Femur (tissue), 1 donor: ENCODE measurements around the gene SBK3.
"Not testable (repeated sequence)": the region's sequence is repeated elsewhere in the genome, so short reads cannot be mapped to it uniquely, and the experiment has no call there.

Experiments
- DNase-seq: peaks from one replicate; pipeline ENCODE4 v3.0.0-alpha.2; 2017

Gene SBK3

GRCh38 chr19:55545443-55545842, at the start of gene SBK3:
Gene SBK3, minus strand, starts transcription at chr19:55545543. Its CDS starts 0 bp downstream, at chr19:55545543.
- DNase-seq, result no peak

DNA sequence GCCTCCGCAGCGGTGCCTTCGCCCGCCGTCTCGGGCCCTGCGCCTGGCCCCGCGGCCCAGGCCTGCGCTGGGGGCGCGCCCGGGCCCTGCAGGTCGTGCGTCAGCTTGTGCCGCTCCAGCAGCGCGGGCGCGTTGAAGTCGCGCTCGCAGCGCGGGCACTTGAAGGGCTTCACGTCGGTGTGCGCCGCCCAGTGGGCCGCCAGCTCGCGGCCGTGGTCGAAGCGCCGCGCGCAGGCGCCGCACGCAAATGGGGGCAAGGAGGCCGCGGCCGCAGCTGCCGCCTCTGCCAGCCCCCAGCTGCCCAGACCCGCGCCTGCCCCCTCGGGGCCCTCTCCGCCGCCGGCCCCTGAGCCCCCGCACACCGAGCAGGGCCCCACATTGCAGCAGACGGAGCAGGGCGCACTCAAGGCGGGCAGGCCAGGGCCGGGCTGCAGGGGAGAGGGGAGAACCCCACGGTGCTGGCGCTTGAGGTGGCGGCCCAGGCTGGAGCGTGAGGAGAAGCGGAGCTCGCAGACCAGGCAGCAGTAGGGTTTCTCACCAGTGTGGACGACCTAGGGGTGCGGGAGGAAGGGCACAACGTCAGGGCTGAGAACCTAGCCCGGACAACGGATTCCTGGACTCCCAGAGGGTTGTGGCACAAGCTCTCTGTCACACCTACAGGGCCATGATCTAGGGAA, 47.9 kb upstream of the SBK3 start:
- no peak for DNase-seq

GRCh38 chr19:55592391-55593090, 47.2 kb upstream of the SBK3 start:
- no peak for DNase-seq

- no peak for DNase-seq
Observed at GRCh38 chr19:55591555-55591954, 46.2 kb upstream of the SBK3 start.

- DNase-seq, result no peak
Observed at GRCh38 chr19:55590617-55591016, 45.3 kb upstream of the SBK3 start.

GRCh38 chr19:55590109-55590508, 44.8 kb upstream of the SBK3 start:
- no peak for DNase-seq

GRCh38 chr19:55588738-55589137, 43.4 kb upstream of the SBK3 start:
- DNase-seq, result no peak

DNA sequence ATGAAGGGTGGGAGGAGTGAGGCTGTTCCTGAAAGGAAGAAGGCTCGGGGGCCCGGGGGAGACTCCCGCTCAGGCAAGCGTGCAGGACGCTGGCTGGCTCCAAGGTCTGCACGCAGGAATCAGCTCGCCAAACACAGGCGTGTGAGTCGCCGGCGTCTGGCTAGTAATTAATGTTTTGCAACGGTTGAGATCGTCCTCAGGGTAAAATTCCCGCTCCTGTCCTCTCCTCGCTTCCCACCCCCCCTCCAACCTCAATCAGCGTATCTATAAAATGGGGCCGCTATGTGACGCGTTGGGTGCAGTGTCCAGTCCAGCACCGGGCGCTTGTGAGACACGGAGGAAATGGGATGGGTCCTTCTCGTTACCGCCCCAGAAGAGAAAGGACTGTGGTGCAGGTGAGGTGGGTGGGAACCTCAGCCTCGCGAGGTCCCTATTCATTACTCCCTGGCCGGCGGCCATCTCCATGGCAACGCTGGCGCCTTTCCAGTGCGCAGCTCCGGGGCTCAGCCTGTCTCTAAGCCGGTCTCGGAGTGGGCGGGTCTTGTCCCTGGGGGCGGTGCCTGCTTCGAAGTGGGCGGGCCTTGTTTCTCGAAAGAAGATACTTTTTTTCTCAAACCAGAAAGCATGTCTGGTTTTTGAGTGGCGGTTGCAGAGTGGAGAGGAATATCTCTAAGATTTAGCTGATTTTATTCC, 41.8 kb upstream of the SBK3 start:
- peak; percentile 95 for DNase-seq

GRCh38 chr19:55585658-55586339, 40.5 kb upstream of the SBK3 start:
- peak; percentile 92 for DNase-seq

DNA sequence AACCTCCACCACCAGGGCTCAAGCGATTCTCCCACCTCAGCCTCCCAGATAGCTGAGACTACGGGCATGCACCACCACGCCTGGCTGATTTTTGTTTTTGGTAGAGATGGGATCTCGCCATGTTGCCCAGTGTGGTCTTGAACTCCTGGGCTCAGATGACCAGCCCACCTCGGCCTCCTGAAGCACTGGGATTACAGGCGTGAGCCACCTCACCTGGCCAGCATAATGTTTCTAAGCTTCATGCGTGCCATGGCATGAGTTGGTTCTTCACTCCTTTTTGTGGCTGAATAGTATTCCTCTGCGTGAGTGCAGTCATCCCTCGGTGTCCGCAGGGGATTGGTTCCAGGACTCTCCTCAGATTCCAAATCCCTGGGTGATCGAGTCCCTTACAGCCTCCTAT, 39.5 kb upstream of the SBK3 start:
- DNase-seq, result no peak

DNA sequence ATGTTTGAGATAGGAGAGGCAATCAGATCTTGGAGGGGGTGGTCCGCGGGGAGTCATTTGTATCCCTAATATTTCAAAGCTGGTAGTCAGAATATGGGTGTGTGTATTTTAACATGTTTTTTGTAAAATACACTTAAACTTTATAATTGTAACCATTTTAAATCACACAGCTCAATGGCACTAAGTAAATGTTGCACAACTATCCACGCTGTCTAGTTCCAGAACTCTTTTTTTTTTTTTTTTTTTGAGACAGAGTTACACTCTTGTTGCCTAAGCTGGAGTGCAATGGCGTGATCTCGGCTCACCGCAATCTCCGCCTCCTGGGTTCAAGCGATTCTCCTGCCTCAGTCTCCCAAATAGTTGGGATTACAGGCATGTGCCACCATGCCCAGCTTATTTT, 38.6 kb upstream of the SBK3 start:
- DNase-seq, result not testable (repeated sequence)

- DNase-seq, result not testable (repeated sequence)
Observed at GRCh38 chr19:55582284-55582683, 36.9 kb upstream of the SBK3 start.

DNA sequence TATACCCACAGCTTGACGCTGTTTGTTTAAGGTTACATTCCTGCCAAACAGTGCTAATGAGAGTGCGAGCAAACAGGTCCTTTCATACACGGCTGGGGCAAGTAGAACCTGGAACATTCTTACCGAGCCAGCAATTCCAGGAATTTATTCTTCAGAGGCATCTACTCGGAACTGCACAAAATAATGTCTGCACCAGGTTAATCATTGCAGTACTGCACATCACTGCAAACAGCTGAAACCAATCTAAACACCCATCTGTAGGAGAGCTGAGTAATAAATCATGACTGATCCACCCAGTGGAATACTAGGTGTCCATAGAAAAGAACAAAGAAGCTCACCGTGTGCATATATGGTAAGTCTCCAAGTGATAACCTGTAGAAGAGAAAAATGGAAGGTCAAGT, 36.5 kb upstream of the SBK3 start:
- no peak for DNase-seq

GRCh38 chr19:55581145-55581822, 35.9 kb upstream of the SBK3 start:
- no peak for DNase-seq

- DNase-seq, result peak; percentile 92
Observed at GRCh38 chr19:55580628-55581144, 35.3 kb upstream of the SBK3 start, which contains the start of gene ZNF579. Gene ZNF579, minus strand, starts transcription at chr19:55580848. Its CDS starts 1,209 bp downstream, at chr19:55579639.

DNA sequence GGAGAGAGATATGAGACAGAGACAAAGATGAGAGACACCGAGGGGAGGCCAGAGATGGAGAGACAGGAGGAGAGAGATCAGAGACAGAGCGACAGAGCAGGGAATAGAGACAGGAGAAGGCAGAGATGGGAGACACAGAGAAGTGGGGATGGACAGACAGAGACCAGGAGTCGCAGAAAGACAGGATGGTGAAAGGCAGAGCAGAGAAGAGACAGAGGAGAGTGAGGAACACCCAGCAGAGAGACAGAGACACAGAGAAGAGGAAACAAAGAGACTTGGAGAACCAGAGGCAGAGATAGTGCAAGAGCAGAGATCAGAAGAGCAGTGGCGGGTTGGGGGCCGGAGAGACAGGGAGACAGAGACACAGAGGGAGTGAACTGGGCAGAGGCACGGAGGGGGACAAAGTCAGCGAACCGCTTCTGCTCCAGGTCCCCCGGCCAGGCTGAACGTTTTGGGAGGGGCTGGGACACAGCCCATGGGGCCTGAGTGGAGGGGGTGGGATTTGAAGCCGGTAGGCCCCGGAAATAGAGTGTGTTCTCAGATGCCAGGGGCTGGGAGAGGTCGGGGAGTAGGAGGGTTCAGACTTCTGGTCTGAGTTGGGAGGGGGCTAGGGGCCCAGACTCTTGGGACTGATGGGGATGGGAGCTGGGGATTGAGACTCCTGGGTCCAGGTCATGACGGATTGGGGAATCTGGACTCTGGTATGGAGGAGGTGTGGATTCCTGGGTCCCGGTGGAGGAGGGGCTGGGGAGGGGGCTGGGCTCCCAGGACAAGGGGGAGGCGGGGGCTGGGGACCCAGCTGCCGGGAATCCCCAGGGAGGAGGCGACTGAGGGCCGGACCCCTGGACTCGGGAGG, 34.7 kb upstream of the SBK3 start:
- peak; percentile 69 for DNase-seq

GRCh38 chr19:55578761-55579747, 33.7 kb upstream of the SBK3 start:
- no peak for DNase-seq

DNA sequence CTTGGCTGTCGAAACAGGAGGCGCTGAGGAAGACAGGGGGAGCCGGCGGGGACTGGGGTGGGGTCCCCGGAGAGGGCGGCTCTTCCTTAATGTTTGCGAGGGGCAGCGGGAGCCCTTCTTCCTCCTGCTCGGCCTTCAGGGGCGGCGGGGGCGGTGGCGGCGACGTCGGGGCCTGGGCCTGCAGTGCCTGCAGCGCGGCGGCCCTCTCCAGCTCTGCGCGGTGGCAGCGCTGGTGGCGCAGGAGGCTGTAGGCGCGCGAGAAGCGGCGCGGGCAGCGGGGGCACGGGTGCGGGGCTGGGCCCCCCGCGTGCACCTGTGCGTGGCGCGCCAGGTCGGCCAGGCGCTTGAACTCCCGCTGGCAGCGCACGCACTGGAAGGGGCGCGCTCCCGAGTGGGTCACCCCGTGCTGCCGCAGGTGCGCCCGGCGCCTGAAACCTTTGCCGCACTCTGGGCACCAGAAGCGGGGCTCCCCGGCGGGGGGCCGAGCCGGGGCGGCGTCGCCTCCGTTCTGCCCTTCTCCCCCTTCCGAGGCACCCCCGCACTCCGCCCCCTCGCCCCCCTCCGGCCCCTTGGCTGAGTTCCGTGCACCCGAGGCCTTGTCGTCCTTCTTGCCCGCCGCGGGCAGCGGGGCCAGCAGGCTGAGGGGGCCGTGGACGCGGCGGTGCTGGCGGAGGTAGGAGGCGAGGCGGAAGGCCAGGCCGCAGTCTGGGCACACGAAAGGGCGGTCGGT, 32.9 kb upstream of the SBK3 start:
- no peak for DNase-seq

GRCh38 chr19:55576746-55577145, 31.4 kb upstream of the SBK3 start:
- DNase-seq, result no peak
